Erythroblast (primary cell): ENCODE data around the gene ORC2.

Experiments used
- GATA1 ChIP-seq: IDR thresholded peaks from 2 replicates; pipeline ENCODE4 v1.6.1; 2011; ENCODE audit warnings: low read depth, mild to moderate bottlenecking, control low read depth, low read length, moderate library complexity
- POLR2A ChIP-seq: IDR thresholded peaks from 2 replicates; pipeline ENCODE4 v1.6.1; 2011; ENCODE audit warnings: mild to moderate bottlenecking, low read length

- no peak for TF ChIP-seq POLR2A
- no peak for TF ChIP-seq GATA1
Observed at GRCh38 chr2:200985799-200986198, 22.3 kb upstream of the ORC2 start.
